A549 treated with AZD2906 at 1 μM for 4 hours (cell line): ENCODE measurements around the gene ATN1. TPM values are rescaled to one million over a fixed set of nuclear protein-coding genes. Genes with fewer than 3 reads are reported as not detected.

Source experiments
- total RNA-seq: library from RNA; stranded (reverse); fragments of 200-300 nt; extraction: Qiagen RNA extraction; gene quantifications from 5 replicates; pipeline ENCODE4 v1.2.3, GENCODE V29; 2022

The ATN1 gene
- 50.9 to 76.0 TPM (median 73.6 TPM) in 5 replicates for total RNA-seq

GRCh38 chr12:6927379-6928021 is at the start of gene ATN1:
Gene ATN1 (plus strand): TSS chr12:6927959. CDS start chr12:6934002, 6,043 bp downstream.

GRCh38 chr12:6904280-6905276 is 23.2 kb upstream of the ATN1 start, which contains the start of gene LRRC23:
Gene LRRC23 (plus strand): TSS chr12:6904822. CDS start chr12:6905634, 812 bp downstream.

GRCh38 chr12:6914246-6914946 is 13.4 kb upstream of the ATN1 start, which contains the start of gene ENO2:
Gene ENO2 (plus strand): TSS chr12:6914580. CDS start chr12:6915833, 1,253 bp downstream.

GRCh38 chr12:6943722-6944380 is 16.1 kb downstream of the ATN1 start, which contains the start of the genes C12orf57 and RNU7-1:
Gene C12orf57 (plus strand): TSS chr12:6944022. CDS start chr12:6944122, 100 bp downstream.
Gene RNU7-1 (plus strand): TSS chr12:6943816.

GRCh38 chr12:6950811-6951540 is 23.2 kb downstream of the ATN1 start, which contains the start of gene PTPN6:
Gene PTPN6 (plus strand): TSS chr12:6951356. CDS start chr12:6951513, 157 bp downstream.

Other genes starting within 250 kb of the ATN1 start
- 50.4 to 60.8 TPM (median 56.9 TPM) in 5 replicates for gene ZNF384, start 238.6 kb upstream of the ATN1 start, total RNA-seq
- gene PIANP, start 227.1 kb upstream of the ATN1 start, total RNA-seq = 0.75 to 1.00 TPM (median 0.92 TPM) in 5 replicates
- gene COPS7A, start 203.9 kb upstream of the ATN1 start, total RNA-seq = 50.2 to 55.9 TPM (median 55.2 TPM) in 5 replicates
- gene MLF2, start 174.8 kb upstream of the ATN1 start, total RNA-seq = 268 to 304 TPM (median 292 TPM) in 5 replicates
- gene PTMS, start 161.6 kb upstream of the ATN1 start, total RNA-seq = 589 to 916 TPM (median 868 TPM) in 5 replicates
- 0.83 to 1.6 TPM (median 1.4 TPM) in 5 replicates for gene LAG3, start 155.4 kb upstream of the ATN1 start, total RNA-seq
- gene CD4, start 138.4 kb upstream of the ATN1 start, total RNA-seq = 0.01 to 0.06 TPM in 2 of 5 replicates, not detected in the others
- 0.26 to 0.41 TPM (median 0.33 TPM) in 5 replicates for gene GPR162, start 106.1 kb upstream of the ATN1 start, total RNA-seq
- gene P3H3, start 99.6 kb upstream of the ATN1 start, total RNA-seq = 22.2 to 28.3 TPM (median 26.4 TPM) in 5 replicates
- gene GNB3, start 87.0 kb upstream of the ATN1 start, total RNA-seq = 0.92 to 2.1 TPM (median 1.4 TPM) in 5 replicates
- 72.8 to 80.0 TPM (median 76.6 TPM) in 5 replicates for gene CDCA3, start 76.7 kb upstream of the ATN1 start, total RNA-seq
- 71.9 to 93.6 TPM (median 77.7 TPM) in 5 replicates for gene USP5, start 75.8 kb upstream of the ATN1 start, total RNA-seq
- 1,494 to 1,665 TPM (median 1,624 TPM) in 5 replicates for gene TPI1, start 60.4 kb upstream of the ATN1 start, total RNA-seq
- 24.5 to 34.1 TPM (median 33.9 TPM) in 5 replicates for gene SPSB2, start 54.7 kb upstream of the ATN1 start, total RNA-seq
- gene LRRC23, start 23.1 kb upstream of the ATN1 start, total RNA-seq = 15.6 to 19.4 TPM (median 16.9 TPM) in 5 replicates
- gene ENO2, start 13.4 kb upstream of the ATN1 start, total RNA-seq = 29.0 to 33.1 TPM (median 32.0 TPM) in 5 replicates
- gene RNU7-1, start 15.9 kb downstream of the ATN1 start, total RNA-seq = not detected in 5 replicates
- gene C12orf57, start 16.1 kb downstream of the ATN1 start, total RNA-seq = 261 to 320 TPM (median 303 TPM) in 5 replicates
- 9.1 to 13.5 TPM (median 10.5 TPM) in 5 replicates for gene PTPN6, start 23.4 kb downstream of the ATN1 start, total RNA-seq
- gene PHB2, start 42.7 kb downstream of the ATN1 start, total RNA-seq = 316 to 337 TPM (median 328 TPM) in 5 replicates
- 54.5 to 63.2 TPM (median 59.6 TPM) in 5 replicates for gene EMG1, start 43.0 kb downstream of the ATN1 start, total RNA-seq
- 26.7 to 30.7 TPM (median 29.8 TPM) in 5 replicates for gene LPCAT3, start 90.5 kb downstream of the ATN1 start, total RNA-seq
- gene C1S, start 132.8 kb downstream of the ATN1 start, total RNA-seq = 40.4 to 73.4 TPM (median 41.9 TPM) in 5 replicates
- 27.7 to 49.0 TPM (median 30.3 TPM) in 5 replicates for gene C1R, start 164.5 kb downstream of the ATN1 start, total RNA-seq
- 10.8 to 14.6 TPM (median 13.4 TPM) in 5 replicates for gene C1RL, start 181.3 kb downstream of the ATN1 start, total RNA-seq
- gene RBP5, start 200.9 kb downstream of the ATN1 start, total RNA-seq = not detected in 5 replicates
- gene CLSTN3, start 202.4 kb downstream of the ATN1 start, total RNA-seq = 11.7 to 17.4 TPM (median 14.9 TPM) in 5 replicates